OCI-M2 (cell line): ENCODE measurements around the gene ABHD12.

ENCODE experiments used
- DNase-seq: peaks from one replicate; lab custom pipeline; 2025; ENCODE audit not compliant: unreplicated experiment; lab: John Stamatoyannopoulos, UW

The ABHD12 gene

DNA sequence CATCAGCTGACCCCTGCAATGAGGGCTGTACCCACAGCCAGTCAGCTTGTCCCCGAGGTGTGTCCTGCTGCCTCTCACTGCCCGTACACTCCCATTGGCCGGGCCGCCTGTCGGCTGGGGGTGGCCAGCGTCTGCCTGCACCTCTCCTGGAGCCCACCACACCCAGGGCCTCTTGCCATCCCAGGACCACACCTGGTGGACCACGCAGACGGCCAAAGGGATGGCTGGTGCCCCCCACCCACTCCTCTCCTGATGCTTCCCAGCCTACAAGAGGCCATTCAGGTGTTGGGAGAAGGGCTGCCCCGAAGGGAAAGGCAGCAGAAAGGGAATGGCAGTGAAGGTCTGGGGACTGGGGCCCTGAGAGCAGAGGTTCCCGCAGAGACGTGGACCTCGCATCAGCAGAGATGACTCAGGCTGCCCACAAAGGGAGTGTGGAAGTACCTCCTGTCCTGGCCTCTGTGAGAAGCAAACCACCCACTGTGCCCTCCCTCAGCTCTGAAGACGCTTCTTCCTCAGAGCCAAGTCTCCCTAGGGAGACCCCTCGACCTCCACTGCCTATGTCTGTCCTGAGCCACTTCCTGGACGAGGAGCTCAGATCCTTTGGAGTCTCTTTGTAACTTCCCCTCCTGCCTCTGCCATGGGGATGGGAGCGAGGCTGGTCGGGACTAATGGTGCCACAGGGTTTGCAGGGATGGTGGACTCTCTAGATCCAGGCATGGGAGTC, 81.8 kb downstream of the ABHD12 start:
- no peak for DNase-seq

DNA sequence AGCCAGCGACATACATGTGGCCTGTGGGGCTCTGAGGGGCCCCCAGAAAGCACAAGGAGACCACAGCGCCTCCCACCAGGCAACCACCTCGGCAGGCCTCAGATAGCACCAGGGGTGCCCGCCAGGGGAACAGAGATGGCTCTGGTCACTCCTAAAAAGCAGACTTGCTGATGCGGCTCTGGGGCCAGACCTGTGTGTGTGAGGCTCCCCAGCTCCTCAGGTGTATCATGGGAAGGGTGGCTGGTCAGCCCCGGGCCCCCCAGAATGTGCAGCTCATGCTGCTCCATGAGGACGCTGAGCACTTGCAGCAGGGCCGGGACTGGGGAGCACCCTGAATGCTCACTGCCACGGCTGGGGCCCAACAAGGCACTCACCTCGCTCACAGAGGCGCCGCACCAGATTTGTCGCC, 82.5 kb downstream of the ABHD12 start:
- no peak for DNase-seq

- DNase-seq, result no peak
Measured at GRCh38 chr20:25306991-25307903, 83.4 kb downstream of the ABHD12 start.

- no peak for DNase-seq
Measured at GRCh38 chr20:25304025-25304549, 86.5 kb downstream of the ABHD12 start.

DNA sequence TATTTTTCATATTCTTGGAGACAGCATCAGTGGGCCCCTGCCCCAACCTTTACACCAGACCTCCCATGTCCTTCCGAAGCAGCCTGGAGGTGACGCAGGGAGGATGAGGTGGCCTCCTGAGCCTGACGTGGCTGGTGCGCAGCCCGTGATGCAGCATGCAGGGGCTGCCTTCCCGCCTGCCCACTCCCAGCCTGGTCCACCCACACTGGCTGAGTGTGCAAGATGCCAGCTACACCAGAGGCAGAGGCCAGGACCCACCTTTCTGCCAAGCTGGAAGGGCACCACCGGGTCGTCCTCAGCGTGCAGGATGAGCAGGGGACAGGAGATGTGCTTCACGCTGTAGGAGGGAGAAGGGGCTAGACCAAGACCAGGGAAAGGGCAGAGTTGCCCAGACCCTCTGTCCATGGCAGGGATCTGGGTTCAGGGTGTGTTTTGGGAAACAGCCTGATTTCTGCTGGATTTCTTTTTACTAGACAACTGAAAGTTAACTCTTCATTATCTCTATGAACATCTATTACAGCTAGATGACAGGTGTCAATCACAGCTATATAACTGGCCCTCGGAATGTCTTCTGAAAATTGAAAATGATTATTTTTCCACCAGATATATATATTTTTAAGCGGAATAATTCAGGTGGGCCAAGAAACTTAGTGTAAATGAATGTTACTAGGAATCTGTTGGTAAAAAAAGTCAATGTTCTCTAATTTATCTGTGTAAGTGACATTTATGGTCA, 87.2 kb downstream of the ABHD12 start:
- no peak for DNase-seq

DNA sequence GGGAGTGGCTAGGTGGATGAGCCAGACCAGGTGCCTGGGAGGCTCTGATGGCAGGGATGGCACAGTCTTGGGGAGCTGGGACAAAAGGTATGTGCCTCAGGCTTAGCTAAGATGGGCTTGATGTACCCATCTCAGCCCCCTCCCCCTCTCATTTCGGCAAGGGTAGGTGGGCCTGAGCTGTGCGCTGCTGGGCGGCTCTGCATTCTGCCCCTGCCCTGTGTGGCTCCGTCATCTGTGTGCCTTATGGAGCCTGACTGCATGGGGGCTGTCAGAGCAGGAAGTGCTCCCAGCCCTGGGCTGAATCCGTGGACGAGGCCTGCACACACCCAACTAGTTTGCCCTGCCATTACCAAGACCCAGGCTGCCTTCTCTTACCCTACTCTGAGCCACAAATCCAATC, 88.0 kb downstream of the ABHD12 start:
- no peak for DNase-seq

GRCh38 chr20:25301357-25301920, 89.2 kb downstream of the ABHD12 start:
- no peak for DNase-seq

- DNase-seq, result no peak
Measured at GRCh38 chr20:25300496-25301170, 90.0 kb downstream of the ABHD12 start.

DNA sequence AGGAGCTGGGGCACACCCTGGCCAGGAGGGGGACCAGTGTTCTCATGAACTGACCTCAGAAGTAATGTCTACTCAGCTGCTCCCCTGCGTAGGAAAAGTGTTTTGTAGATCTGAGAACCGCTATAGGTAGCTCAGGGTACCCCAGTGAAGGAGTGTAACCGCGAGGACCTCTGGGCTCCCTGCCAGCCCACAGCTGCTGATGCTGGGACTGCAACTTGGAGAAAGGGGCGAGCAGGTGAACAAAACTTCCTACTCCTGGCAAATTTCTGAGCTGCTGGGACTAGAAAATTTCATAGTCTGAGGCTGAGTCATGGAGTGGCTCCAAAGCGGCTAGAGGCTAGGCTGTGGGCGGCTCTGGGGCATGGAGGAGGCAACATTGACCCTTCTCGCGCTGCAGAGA, 90.8 kb downstream of the ABHD12 start:
- DNase-seq, result no peak

- no peak for DNase-seq
Measured at GRCh38 chr20:25297141-25297905, 93.3 kb downstream of the ABHD12 start.

GRCh38 chr20:25296094-25297093, 94.2 kb downstream of the ABHD12 start:
- DNase-seq, result no peak

- no peak for DNase-seq
Measured at GRCh38 chr20:25295386-25296093, 95.1 kb downstream of the ABHD12 start.

- no peak for DNase-seq
Measured at GRCh38 chr20:25294459-25295385, 95.9 kb downstream of the ABHD12 start.

DNA sequence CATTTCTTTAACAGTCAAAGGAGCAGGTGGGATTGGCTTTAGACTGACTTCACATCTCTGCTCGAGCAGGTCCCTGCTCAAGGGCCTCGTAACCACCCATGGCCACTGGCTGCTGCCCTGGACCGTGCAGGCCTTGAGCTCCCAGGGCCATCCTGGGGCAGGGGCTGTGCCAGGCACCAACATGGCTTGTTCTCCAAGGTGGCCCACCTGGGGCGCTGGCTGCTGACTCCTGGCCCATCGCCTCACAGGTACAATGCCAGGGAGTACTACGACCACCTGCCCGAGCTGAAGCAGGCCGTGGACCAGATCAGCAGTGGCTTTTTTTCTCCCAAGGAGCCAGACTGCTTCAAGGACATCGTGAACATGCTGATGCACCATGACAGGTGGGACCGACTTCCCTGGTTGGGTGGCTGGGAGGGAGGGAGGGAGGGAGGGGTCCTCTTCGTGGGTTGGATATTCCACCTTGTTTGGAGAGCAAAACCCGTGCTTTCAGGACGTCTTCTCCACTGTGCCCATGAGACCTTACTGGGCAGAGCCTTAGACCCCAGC, 96.7 kb downstream of the ABHD12 start:
- no peak for DNase-seq

- no peak for DNase-seq
Measured at GRCh38 chr20:25293507-25293906, 97.1 kb downstream of the ABHD12 start.

- no peak for DNase-seq
Measured at GRCh38 chr20:25292176-25292891, 98.3 kb downstream of the ABHD12 start.
